Activated naive CD8-positive, alpha-beta T cell treated with anti-CD3 and anti-CD28 coated beads for 36 hours (primary cell): ENCODE results near the gene KRTAP4-6. TPM values are rescaled to one million over a fixed set of nuclear protein-coding genes. Genes with fewer than 3 reads are reported as not detected.
"Not testable (repeated sequence)": the region's sequence is repeated elsewhere in the genome, so short reads cannot be mapped to it uniquely, and the experiment has no call there.

Source experiments
- DNase-seq: peaks from one replicate; pipeline ENCODE4 v3.0.0; 2021
- H3K27ac Mint-ChIP-seq: one replicate; pipeline ENCODE4 v1.8.0; 2022; ENCODE audit warnings: mild to moderate bottlenecking, moderate library complexity, mixed read lengths
- H3K27me3 Mint-ChIP-seq: one replicate; pipeline ENCODE4 v1.8.0; 2022; ENCODE audit warnings: mild to moderate bottlenecking, mixed read lengths
- H3K36me3 Mint-ChIP-seq: one replicate; pipeline ENCODE4 v1.8.0; 2021; ENCODE audit warnings: mild to moderate bottlenecking, mixed read lengths
- H3K4me1 Mint-ChIP-seq: one replicate; pipeline ENCODE4 v1.8.0; 2021; ENCODE audit warnings: mixed read lengths
- H3K4me3 Mint-ChIP-seq: one replicate; pipeline ENCODE4 v1.8.0; 2022; ENCODE audit warnings: mild to moderate bottlenecking, moderate library complexity, mixed read lengths
- H3K9me3 Mint-ChIP-seq: one replicate; pipeline ENCODE4 v1.8.0; 2022; ENCODE audit warnings: mixed read lengths
- total RNA-seq, 2 experiments: library from RNA; stranded (reverse); gene quantifications; one replicate each; pipeline ENCODE4 v1.2.3, GENCODE V29; 2021

Gene KRTAP4-6
- total RNA-seq = not detected

- Mint-ChIP-seq H3K4me3 (no peak within 1 kb of the TSS), H3K9me3 (peaks cover 33% of the 10 kb centered on the region), H3K4me1 (no peaks in the 10 kb centered on the region), H3K27me3 (no peaks in the 10 kb centered on the region), H3K27ac (no peak within 1 kb of the TSS), H3K36me3 (peaks cover 7% of the 10 kb centered on the region)
- DNase-seq = no peak
Measured at GRCh38 chr17:41140360-41141131, at the start of gene KRTAP4-6. KRTAP4-6 (minus strand) TSS chr17:41140544; CDS start chr17:41140487, 57 bp downstream.

DNA sequence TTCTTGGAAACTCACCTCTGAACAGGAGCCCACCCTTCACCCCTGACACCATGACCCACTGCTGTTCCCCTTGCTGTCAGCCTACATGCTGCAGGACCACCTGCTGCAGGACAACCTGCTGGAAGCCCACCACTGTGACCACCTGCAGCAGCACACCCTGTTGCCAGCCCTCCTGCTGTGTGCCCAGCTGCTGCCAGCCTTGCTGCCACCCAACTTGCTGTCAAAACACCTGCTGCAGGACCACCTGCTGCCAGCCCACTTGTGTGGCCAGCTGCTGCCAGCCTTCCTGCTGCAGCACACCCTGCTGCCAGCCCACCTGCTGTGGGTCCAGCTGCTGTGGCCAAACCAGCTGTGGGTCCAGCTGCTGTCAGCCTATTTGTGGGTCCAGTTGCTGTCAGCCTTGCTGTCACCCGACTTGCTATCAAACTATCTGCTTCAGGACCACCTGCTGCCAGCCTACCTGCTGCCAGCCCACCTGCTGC, 49.5 kb upstream of the KRTAP4-6 start, which contains the start of gene KRTAP9-1:
KRTAP9-1 (plus strand) TSS at position 51 of the 482 bp plus-strand sequence; CDS start at position 51, 0 bp downstream.
- H3K27me3 Mint-ChIP-seq, H3K4me3 Mint-ChIP-seq, DNase-seq, H3K9me3 Mint-ChIP-seq, H3K4me1 Mint-ChIP-seq, H3K36me3 Mint-ChIP-seq, H3K27ac Mint-ChIP-seq: not testable (repeated sequence)

DNA sequence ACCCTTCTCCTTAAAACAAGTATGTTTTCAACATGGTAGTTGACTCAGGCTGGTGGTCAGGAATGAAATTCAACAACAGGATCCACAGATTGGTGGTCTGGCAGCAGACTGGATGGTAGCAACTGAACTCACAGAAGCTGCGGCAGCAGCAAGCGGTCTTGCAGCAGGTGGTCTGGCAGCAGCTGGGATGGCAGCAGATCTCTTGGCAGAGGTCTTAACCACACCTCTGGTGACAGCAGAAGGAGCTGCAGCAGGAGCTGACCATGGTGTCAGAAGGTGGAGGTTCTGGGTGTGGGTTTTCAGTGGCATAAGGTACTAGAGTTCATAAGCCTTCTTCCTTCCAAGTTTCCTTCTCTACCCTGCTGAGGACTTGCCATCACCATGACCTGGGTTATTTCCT, 46.5 kb upstream of the KRTAP4-6 start:
- Mint-ChIP-seq H3K36me3 (no peaks in the 10 kb centered on the region), H3K27ac (no peak overlapping the region), H3K27me3 (no peaks in the 10 kb centered on the region), H3K9me3 (no peaks in the 10 kb centered on the region), H3K4me1 (no peaks in the 10 kb centered on the region), H3K4me3 (no peak overlapping the region)
- DNase-seq = no peak

DNA sequence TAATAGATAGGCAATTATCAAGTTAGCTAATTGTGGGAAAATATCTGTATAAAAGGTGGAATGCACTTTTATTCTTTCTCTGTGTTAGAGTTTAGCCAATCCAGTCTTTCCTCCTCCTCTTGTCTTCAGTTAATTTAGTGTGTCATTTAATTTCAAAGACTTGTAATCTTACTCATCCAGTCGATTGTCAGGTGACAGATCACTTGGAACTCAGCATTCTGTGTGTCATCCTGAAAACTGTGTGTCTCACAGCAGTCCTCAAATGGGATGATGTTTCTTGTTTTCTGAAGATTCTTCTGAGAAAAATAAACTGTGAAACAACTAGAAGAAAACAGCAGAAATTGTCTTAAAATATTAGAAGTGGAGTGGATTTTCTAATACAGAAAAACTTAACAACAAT, 44.7 kb upstream of the KRTAP4-6 start:
- Mint-ChIP-seq H3K4me1 (no peaks in the 10 kb centered on the region), H3K9me3 (no peaks in the 10 kb centered on the region), H3K36me3 (no peaks in the 10 kb centered on the region), H3K4me3 (no peak overlapping the region), H3K27ac (no peak overlapping the region), H3K27me3 (no peaks in the 10 kb centered on the region)
- no peak for DNase-seq

DNA sequence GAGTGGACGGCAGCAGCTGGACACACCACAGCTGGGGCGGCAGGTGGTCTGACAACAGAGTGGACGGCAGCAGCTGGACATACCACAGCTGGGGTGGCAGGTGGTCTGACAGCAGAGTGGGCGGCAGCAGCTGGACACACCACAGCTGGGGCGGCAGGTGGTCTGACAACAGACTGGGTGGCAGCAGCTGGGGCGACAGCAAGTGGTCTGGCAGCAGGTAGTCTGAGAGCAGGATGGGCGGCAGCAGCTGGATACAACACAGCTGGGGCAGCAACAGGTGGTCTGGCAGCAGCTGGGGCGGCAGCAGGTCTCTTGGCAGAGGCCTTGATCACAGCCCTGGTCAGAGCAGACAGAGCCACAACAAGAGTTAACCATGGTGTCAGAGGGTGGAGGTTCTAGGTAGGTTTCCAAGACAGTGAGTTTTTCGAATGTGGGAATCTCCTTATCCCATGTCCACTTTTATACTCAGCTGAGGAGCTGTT, 44.2 kb upstream of the KRTAP4-6 start, which contains the start of gene KRTAP4-1:
KRTAP4-1 (minus strand) TSS at position 432 of the 482 bp plus-strand sequence; CDS start at position 375, 57 bp downstream.
- Mint-ChIP-seq H3K4me1 (no peaks in the 10 kb centered on the region), H3K36me3 (no peaks in the 10 kb centered on the region), H3K27ac (no peak within 1 kb of the TSS), H3K4me3 (no peak within 1 kb of the TSS), H3K9me3 (no peaks in the 10 kb centered on the region), H3K27me3 (no peaks in the 10 kb centered on the region)
- no peak for DNase-seq

DNA sequence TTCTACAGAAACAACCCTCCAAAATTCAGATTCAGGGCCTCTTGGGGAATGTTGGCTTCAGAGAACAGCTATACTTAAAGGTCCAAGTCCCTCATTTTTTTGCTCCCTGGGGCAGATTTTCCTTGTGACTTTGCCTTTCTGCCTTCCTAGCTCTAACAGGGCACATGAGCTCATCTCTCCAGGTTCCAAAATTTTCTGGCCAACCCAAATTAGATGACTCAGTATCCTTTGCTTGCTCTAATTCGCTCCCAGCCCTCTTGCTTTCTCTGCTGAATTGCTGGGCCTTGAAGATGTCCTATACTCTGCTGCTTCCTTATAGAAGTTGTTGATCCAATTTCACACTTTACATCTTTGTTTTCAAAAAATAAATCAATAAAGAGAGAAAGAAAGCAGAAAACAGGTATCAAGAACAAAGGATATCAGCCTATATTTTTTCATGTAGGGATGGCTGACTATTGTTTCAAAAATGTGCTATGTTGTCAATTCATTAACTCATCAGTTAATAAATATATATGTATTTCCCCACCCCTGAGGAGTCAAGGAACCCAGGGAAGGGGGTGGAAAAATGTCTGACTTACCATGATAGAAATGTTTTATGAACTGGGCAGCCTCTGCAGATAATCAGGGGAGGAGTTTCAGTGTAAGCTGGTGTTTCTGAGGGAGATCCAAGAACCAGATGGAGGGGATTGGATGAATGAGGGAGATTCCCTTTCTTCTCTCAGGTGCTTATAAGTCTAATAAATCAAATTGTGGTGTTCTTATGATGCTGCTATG, 38.7 kb upstream of the KRTAP4-6 start:
- H3K36me3 Mint-ChIP-seq = no peaks in the 10 kb centered on the region
- H3K27me3 Mint-ChIP-seq = no peaks in the 10 kb centered on the region
- DNase-seq = no peak
- no peaks in the 10 kb centered on the region for H3K9me3 Mint-ChIP-seq
- H3K27ac Mint-ChIP-seq = no peak overlapping the region
- no peaks in the 10 kb centered on the region for H3K4me1 Mint-ChIP-seq
- no peak overlapping the region for H3K4me3 Mint-ChIP-seq

DNA sequence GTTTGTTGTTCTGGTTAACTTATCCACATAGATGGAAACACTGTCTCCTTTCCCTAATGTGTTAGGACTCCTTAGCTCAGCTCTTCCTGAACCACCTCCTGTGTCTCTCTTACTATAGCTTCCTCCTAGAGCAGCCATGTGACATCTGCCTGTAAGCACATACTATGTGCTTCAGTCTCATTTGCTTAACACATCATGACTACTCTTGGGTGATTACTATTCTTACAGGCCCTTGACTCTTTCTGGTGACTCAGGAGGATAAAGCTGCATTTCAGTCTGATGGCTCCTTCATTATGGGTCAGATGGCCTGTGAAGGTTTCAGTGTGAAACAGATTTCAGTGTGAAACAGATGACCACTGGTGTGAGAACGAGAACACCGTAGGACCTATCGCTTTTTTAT, 38.0 kb upstream of the KRTAP4-6 start:
- H3K4me3 Mint-ChIP-seq = no peak overlapping the region
- no peak overlapping the region for H3K27ac Mint-ChIP-seq
- no peak for DNase-seq
- H3K4me1 Mint-ChIP-seq = no peaks in the 10 kb centered on the region
- no peaks in the 10 kb centered on the region for H3K36me3 Mint-ChIP-seq
- H3K27me3 Mint-ChIP-seq = no peaks in the 10 kb centered on the region
- H3K9me3 Mint-ChIP-seq = no peaks in the 10 kb centered on the region

DNA sequence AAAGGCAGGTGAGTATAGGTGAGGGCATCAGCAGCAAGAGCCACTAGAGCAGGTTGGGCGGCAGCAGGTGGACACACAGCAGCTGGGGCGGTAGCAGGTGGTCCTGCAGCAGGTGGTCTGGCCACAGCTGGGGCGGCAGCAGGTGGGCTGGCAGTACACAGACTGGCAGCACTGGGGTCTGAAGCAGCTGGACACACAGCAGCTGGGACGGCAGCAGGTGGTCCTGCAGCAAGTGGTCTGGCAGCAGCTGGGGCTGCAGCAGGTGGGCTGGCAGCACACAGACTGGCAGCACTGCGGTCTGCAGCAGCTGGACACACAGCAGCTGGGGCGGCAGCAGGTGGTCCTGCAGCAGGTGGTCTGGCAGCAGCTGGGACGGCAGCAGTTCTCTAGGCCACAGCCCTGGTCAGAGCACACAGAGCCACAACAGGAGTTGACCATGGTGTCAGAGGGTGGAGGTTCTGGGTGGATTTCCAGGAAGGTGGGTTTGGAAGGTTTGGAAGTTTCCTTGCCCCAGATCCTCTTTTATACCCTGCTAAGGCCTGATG, 37.5 kb upstream of the KRTAP4-6 start, which contains the start of gene KRTAP4-2:
KRTAP4-2 (minus strand) TSS at position 495 of the 545 bp plus-strand sequence; CDS start at position 438, 57 bp downstream.
- no peaks in the 10 kb centered on the region for H3K9me3 Mint-ChIP-seq
- no peak within 1 kb of the TSS for H3K4me3 Mint-ChIP-seq
- no peaks in the 10 kb centered on the region for H3K36me3 Mint-ChIP-seq
- no peaks in the 10 kb centered on the region for H3K27me3 Mint-ChIP-seq
- H3K27ac Mint-ChIP-seq = no peak within 1 kb of the TSS
- no peak for DNase-seq
- peaks cover 2% of the 10 kb centered on the region for H3K4me1 Mint-ChIP-seq

DNA sequence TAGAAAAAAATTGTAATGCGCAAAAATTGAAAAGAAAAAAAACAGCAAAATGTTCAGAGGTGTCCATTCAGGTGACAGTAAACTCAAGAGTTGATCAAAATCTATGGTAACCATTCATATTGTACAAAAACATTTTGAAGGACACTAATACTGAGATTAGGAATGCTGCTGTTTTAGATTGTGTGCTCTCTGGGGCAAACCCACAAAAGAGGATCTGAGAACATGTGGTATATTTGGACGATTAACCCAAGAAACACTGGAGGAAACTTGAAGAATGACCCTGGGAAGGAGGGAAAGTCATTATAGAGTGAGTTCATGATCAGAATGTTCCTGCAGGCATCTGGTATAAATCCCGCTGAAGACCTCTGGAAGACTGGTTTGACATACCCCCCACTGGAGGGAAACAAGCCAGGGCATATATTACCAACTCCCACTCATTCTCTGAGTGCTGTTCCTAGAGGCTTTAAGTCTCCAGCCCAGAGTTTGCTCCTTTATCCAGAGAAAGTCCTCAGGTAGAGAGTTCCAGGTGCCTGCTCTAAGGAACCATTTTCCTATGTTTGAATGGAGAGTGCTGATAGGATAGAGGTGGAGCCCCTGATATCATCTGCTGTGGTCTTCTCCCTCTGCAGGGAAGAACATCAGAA, 36.5 kb upstream of the KRTAP4-6 start:
- no peak for DNase-seq
- peaks cover 2% of the 10 kb centered on the region for H3K4me1 Mint-ChIP-seq
- H3K27me3 Mint-ChIP-seq = no peaks in the 10 kb centered on the region
- no peak overlapping the region for H3K4me3 Mint-ChIP-seq
- H3K9me3 Mint-ChIP-seq = no peaks in the 10 kb centered on the region
- H3K27ac Mint-ChIP-seq = no peak overlapping the region
- no peaks in the 10 kb centered on the region for H3K36me3 Mint-ChIP-seq

- Mint-ChIP-seq H3K4me3 (no peak overlapping the region), H3K27me3 (no peaks in the 10 kb centered on the region), H3K9me3 (peaks cover 2% of the 10 kb centered on the region), H3K27ac (no peak overlapping the region), H3K36me3 (no peaks in the 10 kb centered on the region), H3K4me1 (peaks cover 2% of the 10 kb centered on the region)
- DNase-seq = no peak
Measured at GRCh38 chr17:41171886-41172285, 31.5 kb upstream of the KRTAP4-6 start.

DNA sequence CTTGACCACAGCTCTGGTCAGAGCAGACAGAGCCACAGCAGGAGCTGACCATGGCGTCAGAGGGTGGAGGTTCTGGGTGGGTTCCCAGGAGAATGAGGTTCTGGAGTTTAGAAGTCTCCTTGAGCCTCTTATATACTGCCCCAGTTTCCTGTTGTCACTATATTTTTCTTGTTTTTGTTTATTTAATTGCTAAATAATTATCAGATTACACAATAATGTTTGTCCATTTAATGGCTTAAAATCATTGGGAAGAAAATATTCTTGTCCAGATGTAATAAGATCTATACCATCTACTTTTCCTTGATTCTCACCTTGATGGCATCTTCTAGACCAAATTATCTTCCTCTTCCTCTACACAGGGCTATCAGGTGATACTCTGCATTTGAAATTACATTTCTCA, 27.8 kb upstream of the KRTAP4-6 start, which contains the start of gene KRTAP4-3:
KRTAP4-3 (minus strand) TSS at position 101 of the 400 bp plus-strand sequence; CDS start at position 52, 49 bp downstream.
- Mint-ChIP-seq H3K9me3 (peaks cover 2% of the 10 kb centered on the region), H3K27ac (no peak within 1 kb of the TSS), H3K4me3 (no peak within 1 kb of the TSS), H3K4me1 (peaks cover 2% of the 10 kb centered on the region), H3K27me3 (no peaks in the 10 kb centered on the region), H3K36me3 (no peaks in the 10 kb centered on the region)
- no peak for DNase-seq

DNA sequence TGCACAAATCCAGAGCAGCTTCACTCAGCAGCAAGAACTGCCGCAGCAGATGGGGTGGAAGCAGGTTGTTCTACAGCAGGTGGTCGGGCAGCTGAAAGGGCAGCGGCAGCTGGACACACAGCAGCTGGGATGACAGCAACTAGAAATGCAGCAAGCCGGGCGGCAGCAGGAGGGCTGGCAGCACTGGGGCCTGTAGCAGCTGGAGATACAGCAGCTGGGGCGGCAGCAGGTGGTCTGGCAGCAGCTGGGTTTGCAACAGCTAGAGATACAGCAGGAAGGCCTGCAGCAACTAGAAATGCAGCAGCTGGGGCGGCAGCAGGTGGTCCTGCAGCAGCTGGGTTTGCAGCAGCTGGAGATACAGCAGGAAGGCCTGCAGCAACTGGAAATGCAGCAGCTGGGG, 27.2 kb upstream of the KRTAP4-6 start:
- no peak for DNase-seq
- no peak overlapping the region for H3K27ac Mint-ChIP-seq
- no peak overlapping the region for H3K4me3 Mint-ChIP-seq
- H3K9me3 Mint-ChIP-seq = peaks cover 2% of the 10 kb centered on the region
- H3K27me3 Mint-ChIP-seq = no peaks in the 10 kb centered on the region
- no peaks in the 10 kb centered on the region for H3K36me3 Mint-ChIP-seq
- H3K4me1 Mint-ChIP-seq = no peaks in the 10 kb centered on the region

DNA sequence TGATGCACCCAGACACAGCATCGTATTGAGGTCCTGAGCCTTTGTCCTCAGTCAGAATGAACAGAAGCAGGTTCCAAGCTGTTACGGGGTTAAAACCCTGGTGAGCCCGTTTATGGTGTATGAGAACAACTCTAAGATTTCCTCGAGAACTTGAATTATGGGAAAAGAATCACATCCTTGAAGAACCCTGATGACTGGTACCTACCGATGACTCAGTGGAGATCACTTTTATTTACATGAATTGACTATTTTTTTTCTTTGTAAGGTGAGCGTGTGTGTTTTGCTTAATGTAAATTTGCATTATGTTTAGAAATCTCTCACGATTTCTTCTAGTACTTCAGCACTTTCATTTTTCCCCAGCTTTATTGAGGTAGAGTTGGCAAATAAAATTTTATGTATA, 23.5 kb upstream of the KRTAP4-6 start:
- Mint-ChIP-seq H3K4me1 (no peaks in the 10 kb centered on the region), H3K36me3 (no peaks in the 10 kb centered on the region), H3K9me3 (no peaks in the 10 kb centered on the region), H3K4me3 (no peak overlapping the region), H3K27ac (no peak overlapping the region), H3K27me3 (no peaks in the 10 kb centered on the region)
- DNase-seq = no peak

GRCh38 chr17:41160648-41161047, 20.3 kb upstream of the KRTAP4-6 start, which contains the start of gene KRTAP4-4:
KRTAP4-4 (minus strand) TSS chr17:41160748; CDS start chr17:41160691, 57 bp downstream.
- H3K9me3 Mint-ChIP-seq = no peaks in the 10 kb centered on the region
- no peak for DNase-seq
- no peak within 1 kb of the TSS for H3K27ac Mint-ChIP-seq
- H3K4me3 Mint-ChIP-seq = no peak within 1 kb of the TSS
- no peaks in the 10 kb centered on the region for H3K4me1 Mint-ChIP-seq
- no peaks in the 10 kb centered on the region for H3K36me3 Mint-ChIP-seq
- H3K27me3 Mint-ChIP-seq = no peaks in the 10 kb centered on the region
